ENCODE measurements around the gene RBPJL. TPM values are rescaled to one million over a fixed set of nuclear protein-coding genes. Genes with fewer than 3 reads are reported as not detected.

The RBPJL gene
- total RNA-seq, 1 donor from 2014 or later = not detected

GRCh38 chr20:45300961-45301360, 5.7 kb upstream of the RBPJL start:
- TF ChIP-seq, protein P1, sequence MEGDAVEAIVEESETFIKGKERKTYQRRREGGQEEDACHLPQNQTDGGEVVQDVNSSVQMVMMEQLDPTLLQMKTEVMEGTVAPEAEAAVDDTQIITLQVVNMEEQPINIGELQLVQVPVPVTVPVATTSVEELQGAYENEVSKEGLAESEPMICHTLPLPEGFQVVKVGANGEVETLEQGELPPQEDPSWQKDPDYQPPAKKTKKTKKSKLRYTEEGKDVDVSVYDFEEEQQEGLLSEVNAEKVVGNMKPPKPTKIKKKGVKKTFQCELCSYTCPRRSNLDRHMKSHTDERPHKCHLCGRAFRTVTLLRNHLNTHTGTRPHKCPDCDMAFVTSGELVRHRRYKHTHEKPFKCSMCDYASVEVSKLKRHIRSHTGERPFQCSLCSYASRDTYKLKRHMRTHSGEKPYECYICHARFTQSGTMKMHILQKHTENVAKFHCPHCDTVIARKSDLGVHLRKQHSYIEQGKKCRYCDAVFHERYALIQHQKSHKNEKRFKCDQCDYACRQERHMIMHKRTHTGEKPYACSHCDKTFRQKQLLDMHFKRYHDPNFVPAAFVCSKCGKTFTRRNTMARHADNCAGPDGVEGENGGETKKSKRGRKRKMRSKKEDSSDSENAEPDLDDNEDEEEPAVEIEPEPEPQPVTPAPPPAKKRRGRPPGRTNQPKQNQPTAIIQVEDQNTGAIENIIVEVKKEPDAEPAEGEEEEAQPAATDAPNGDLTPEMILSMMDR (conservative IDR thresholded peaks at IDR 0.05) = peak; percentile 55
- DNase-seq (ENCODE audit: low read depth, low spot score) = peak; percentile 53
- no peaks in the 10 kb centered on the region for H3K4me1 Mint-ChIP-seq

DNA sequence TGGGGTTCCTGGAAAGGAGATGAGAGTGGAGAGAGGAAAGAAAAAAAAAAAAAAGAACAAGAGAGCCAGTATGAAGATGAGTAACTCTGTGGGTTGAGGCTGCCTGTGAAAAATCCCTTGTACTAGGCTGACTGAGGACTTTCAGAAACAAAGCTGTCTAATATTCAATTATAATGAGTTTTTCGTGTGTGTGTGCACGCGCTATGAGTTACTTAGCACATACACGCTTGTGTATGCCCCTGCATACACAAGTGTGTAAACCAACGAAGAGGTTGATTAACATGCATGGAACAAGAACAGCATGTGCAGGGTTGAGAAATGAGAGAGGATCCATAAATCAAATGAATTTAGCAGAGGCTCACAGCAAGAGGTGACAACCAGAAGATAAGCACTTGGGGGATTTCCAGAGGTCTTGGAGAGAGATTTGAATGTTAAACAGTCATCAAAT, 4.8 kb upstream of the RBPJL start:
- no peak for DNase-seq (ENCODE audit: low read depth, low spot score)
- no peak overlapping the region for H3K27ac Mint-ChIP-seq (ENCODE audit: unreplicated experiment)
- H3K27me3 Mint-ChIP-seq (ENCODE audit: low read depth) = peaks cover 66% of the 10 kb centered on the region
- no peaks in the 10 kb centered on the region for H3K36me3 Mint-ChIP-seq (ENCODE audit: low read depth)
- no peaks in the 10 kb centered on the region for H3K9me3 Mint-ChIP-seq
- H3K4me1 Mint-ChIP-seq = no peaks in the 10 kb centered on the region
- TF ChIP-seq, protein P1 (conservative IDR thresholded peaks at IDR 0.05) = no peak
- no peak overlapping the region for H3K4me3 Mint-ChIP-seq

More at GRCh38 chr20:45300961-45301360, 5.7 kb upstream of the RBPJL start:
- Mint-ChIP-seq H3K27ac (ENCODE audit: unreplicated experiment) (no peak overlapping the region), H3K27me3 (ENCODE audit: low read depth) (peaks cover 67% of the 10 kb centered on the region), H3K4me3 (no peak overlapping the region), H3K9me3 (no peaks in the 10 kb centered on the region), H3K36me3 (ENCODE audit: low read depth) (no peaks in the 10 kb centered on the region)

DNA sequence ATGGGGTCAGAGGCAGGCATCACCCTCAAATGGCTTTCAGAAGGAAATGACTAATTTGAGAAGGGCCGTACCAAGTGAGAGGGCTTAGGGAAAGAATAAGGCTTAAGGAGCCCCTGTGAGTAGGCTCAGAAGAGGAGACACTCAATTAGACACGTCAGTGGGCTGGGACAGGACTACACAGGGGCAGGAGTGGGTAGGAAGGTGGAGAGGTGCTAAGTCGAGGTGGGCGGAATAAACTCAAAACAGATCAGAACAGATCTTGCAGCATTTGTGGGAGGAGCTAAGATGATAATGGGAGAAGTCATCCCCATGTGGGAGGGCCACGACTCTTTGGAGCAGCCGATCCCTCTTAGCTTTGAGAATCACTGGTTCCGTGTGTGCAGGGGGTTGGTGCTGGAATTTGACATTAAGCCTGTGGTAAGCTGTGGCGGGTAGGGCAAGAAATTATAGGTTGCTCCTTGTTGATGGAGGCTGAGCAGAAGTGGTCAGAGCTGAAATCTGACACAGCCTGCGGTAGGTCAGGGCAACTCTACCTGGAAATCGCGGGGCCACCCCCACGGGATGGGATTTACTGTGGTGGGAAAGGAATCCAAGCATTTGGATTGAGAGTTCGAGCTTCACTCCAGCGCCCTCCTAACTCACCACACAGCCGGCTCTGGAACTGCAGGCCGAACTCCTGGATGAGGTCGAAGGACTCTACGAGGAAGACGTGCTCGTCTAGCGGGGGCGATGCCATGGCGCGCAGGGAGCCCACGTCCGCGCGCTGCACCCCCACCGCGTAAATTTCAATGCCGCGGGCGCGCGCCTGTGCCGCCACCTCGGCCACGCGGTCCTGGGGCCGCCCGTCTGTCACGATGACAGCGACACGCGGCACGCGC, 2.8 kb upstream of the RBPJL start:
- no peak overlapping the region for H3K4me3 Mint-ChIP-seq
- H3K36me3 Mint-ChIP-seq (ENCODE audit: low read depth) = no peaks in the 10 kb centered on the region
- no peak for DNase-seq (ENCODE audit: low read depth, low spot score)
- peaks cover 60% of the 10 kb centered on the region for H3K27me3 Mint-ChIP-seq (ENCODE audit: low read depth)
- H3K9me3 Mint-ChIP-seq = no peaks in the 10 kb centered on the region
- H3K4me1 Mint-ChIP-seq = no peaks in the 10 kb centered on the region
- TF ChIP-seq, protein P1 (conservative IDR thresholded peaks at IDR 0.05) = no peak
- H3K27ac Mint-ChIP-seq (ENCODE audit: unreplicated experiment) = no peak overlapping the region

DNA sequence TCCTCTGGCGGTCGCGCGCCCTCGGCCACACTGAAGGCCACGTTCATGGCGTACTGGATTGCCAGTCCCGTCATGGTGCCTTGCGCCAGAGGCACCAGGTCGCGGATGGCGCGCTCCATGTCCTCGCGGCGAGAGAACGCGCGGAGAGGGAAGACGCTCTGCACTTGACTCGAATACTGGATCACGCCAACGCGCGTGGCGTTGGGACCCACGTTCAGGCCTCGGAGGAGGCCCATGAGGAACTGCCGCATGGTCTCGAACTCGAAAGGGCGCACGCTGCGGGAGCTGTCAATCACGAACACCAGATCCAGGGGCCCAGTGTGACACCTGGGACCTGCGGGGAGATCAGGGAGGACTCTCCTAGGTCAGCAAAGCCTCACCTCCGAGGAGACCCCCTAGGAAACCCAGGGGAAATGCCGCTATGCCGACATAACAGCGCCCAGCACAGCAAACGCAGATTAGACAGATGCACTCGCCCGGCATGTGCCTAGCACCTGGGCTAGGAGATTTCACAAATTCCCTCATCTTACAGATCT, 2.1 kb upstream of the RBPJL start:
- Mint-ChIP-seq H3K27me3 (ENCODE audit: low read depth) (peaks cover 53% of the 10 kb centered on the region), H3K9me3 (no peaks in the 10 kb centered on the region), H3K4me1 (no peaks in the 10 kb centered on the region), H3K36me3 (ENCODE audit: low read depth) (no peaks in the 10 kb centered on the region), H3K27ac (ENCODE audit: unreplicated experiment) (peak overlapping the region; percentile 50), H3K4me3 (no peak overlapping the region)
- TF ChIP-seq, protein P1 (conservative IDR thresholded peaks at IDR 0.05) = no peak
- DNase-seq (ENCODE audit: low read depth, low spot score) = no peak

GRCh38 chr20:45305262-45305661, 1.4 kb upstream of the RBPJL start:
- no peaks in the 10 kb centered on the region for H3K4me1 Mint-ChIP-seq
- TF ChIP-seq, protein P1 (conservative IDR thresholded peaks at IDR 0.05) = no peak
- no peak for DNase-seq (ENCODE audit: low read depth, low spot score)
- H3K4me3 Mint-ChIP-seq = no peak overlapping the region
- H3K27ac Mint-ChIP-seq (ENCODE audit: unreplicated experiment) = no peak overlapping the region
- H3K9me3 Mint-ChIP-seq = no peaks in the 10 kb centered on the region
- H3K27me3 Mint-ChIP-seq (ENCODE audit: low read depth) = peaks cover 51% of the 10 kb centered on the region
- no peaks in the 10 kb centered on the region for H3K36me3 Mint-ChIP-seq (ENCODE audit: low read depth)
